PFSK-1 (cell line): Measurements from ENCODE around the gene LAYN.

Experiments used
- FOXP2 ChIP-seq: optimal IDR thresholded peaks from 2 replicates; pipeline ENCODE3; 2011; ENCODE audit warnings: borderline replicate concordance, control low read depth, inconsistent platforms; ENCODE audit not compliant: insufficient read depth; ENCODE audit errors: extremely low read length, extremely low read depth
- POLR2AphosphoS5 ChIP-seq: IDR thresholded peaks from 2 replicates; pipeline ENCODE4 v1.6.1; 2012; ENCODE audit warnings: low read depth, mild to moderate bottlenecking, control low read depth, low read length, moderate library complexity
- REST ChIP-seq, 2 experiments: IDR thresholded peaks; 2 replicates each; pipeline versions ENCODE4 v1.6.1 to v1.8.0; 2011 to 2012; ENCODE audit warnings: low read depth in 2 of 2, low read length in 2 of 2, control low read depth in 1 of 2, inconsistent platforms in 1 of 2, mild to moderate bottlenecking in 1 of 2, moderate library complexity in 1 of 2; ENCODE audit not compliant: insufficient read depth in 1 of 2
- SIN3A ChIP-seq: IDR thresholded peaks from 2 replicates; pipeline ENCODE4 v1.6.1; 2012; ENCODE audit warnings: mild to moderate bottlenecking, low read length, moderate library complexity, borderline replicate concordance; ENCODE audit not compliant: insufficient read depth
- TAF1 ChIP-seq: IDR thresholded peaks from 2 replicates; pipeline ENCODE4 v1.6.1; 2012; ENCODE audit warnings: low read length, control low read depth, borderline replicate concordance; ENCODE audit not compliant: insufficient read depth

LAYN gene

GRCh38 chr11:111542606-111543275 is 2.2 kb downstream of the LAYN start:
- TF ChIP-seq SIN3A (no peak), TAF1 (no peak), FOXP2 (no peak), REST (IDR thresholded peaks at IDR 0.05; ENCODE audit: insufficient read depth in 1 of 2, low read depth in 2 of 2, low read length in 2 of 2) (no peak), POLR2AphosphoS5 (no peak)

GRCh38 chr11:111548525-111548924 is 8.0 kb downstream of the LAYN start:
- TF ChIP-seq SIN3A, result no peak
- TF ChIP-seq TAF1, result no peak
- no peak for TF ChIP-seq POLR2AphosphoS5
- no peak for TF ChIP-seq REST (IDR thresholded peaks at IDR 0.05; ENCODE audit: insufficient read depth in 1 of 2, low read depth in 2 of 2, low read length in 2 of 2)
- no peak for TF ChIP-seq FOXP2

GRCh38 chr11:111549196-111549868 is 8.8 kb downstream of the LAYN start:
- TF ChIP-seq FOXP2 (no peak), TAF1 (no peak), REST (IDR thresholded peaks at IDR 0.05; ENCODE audit: insufficient read depth in 1 of 2, low read depth in 2 of 2, low read length in 2 of 2) (no peak), POLR2AphosphoS5 (no peak)

- no peak for TF ChIP-seq REST (IDR thresholded peaks at IDR 0.05; ENCODE audit: insufficient read depth in 1 of 2, low read depth in 2 of 2, low read length in 2 of 2)
- no peak for TF ChIP-seq SIN3A
- no peak for TF ChIP-seq TAF1
- TF ChIP-seq POLR2AphosphoS5, result no peak
- TF ChIP-seq FOXP2, result no peak
Measured at GRCh38 chr11:111549869-111550203, 9.3 kb downstream of the LAYN start.

GRCh38 chr11:111550258-111550657 is 9.7 kb downstream of the LAYN start:
- no peak for TF ChIP-seq SIN3A
- TF ChIP-seq REST (IDR thresholded peaks at IDR 0.05; ENCODE audit: insufficient read depth in 1 of 2, low read depth in 2 of 2, low read length in 2 of 2), result no peak
- TF ChIP-seq TAF1, result no peak
- TF ChIP-seq POLR2AphosphoS5, result no peak
- TF ChIP-seq FOXP2, result no peak
